Measurements from ENCODE around the gene MTG1. TPM values are rescaled to one million over a fixed set of nuclear protein-coding genes. Genes with fewer than 3 reads are reported as not detected.

Gene MTG1
- total and polyA plus RNA-seq, 2 experiments from 2014 or later = 45.7 to 68.6 TPM

GRCh38 chr10:133355266-133355665 is 38.7 kb upstream of the MTG1 start:
- DNase-seq (ENCODE audit: low spot score) (no peak), ATAC-seq (no peak)
- 0 out of 2 replicates have a peak, but pooled peaks cover 3% of the 10 kb centered on the region for H3F3A ChIP-seq (replicated peaks; ENCODE audit: low read depth)
- no peak overlapping the region for H2AFZ ChIP-seq
- H3K27ac Mint-ChIP-seq = no peak overlapping the region
- no peaks in the 10 kb centered on the region; the same call in 1 of the 2 replicates for H4K20me1 ChIP-seq (replicated peaks; ENCODE audit: insufficient read depth)
- no peaks in the 10 kb centered on the region for H3K9me2 ChIP-seq (ENCODE audit: insufficient read depth)
- H3K27ac ChIP-seq (ENCODE audit: low read depth) = no peak overlapping the region
- H3K4me1 Mint-ChIP-seq = no peaks in the 10 kb centered on the region; the same call in 2 of the 3 replicates
- H3K4me3 Mint-ChIP-seq = no peak overlapping the region
- H3K9me3 Mint-ChIP-seq = no peaks in the 10 kb centered on the region
- H3K79me2 ChIP-seq (replicated peaks; ENCODE audit: insufficient read depth) = 0 out of 2 replicates have a peak, but pooled peaks cover 4% of the 10 kb centered on the region
- H3K36me3 Mint-ChIP-seq (ENCODE audit: low read depth) = no peaks in the 10 kb centered on the region
- peaks cover 18% of the 10 kb centered on the region for H3K27me3 Mint-ChIP-seq (ENCODE audit: insufficient read depth, low read depth, poor library complexity)
- TF ChIP-seq POLR2AphosphoS5 (IDR thresholded peaks at IDR 0.05; ENCODE audit: low read depth) (no peak), STAT1 (IDR thresholded peaks at IDR 0.05; ENCODE audit: unreplicated experiment) (no peak), REST (IDR thresholded peaks at IDR 0.05; ENCODE audit: unreplicated experiment) (no peak), ZNF331 (CRISPR knock-in tag; IDR thresholded peaks at IDR 0.05; ENCODE audit: low read depth) (no peak)
- no peaks in the 10 kb centered on the region for H3K4me1 ChIP-seq (ENCODE audit: insufficient read depth)
- H3K4me2 ChIP-seq = no peak overlapping the region
- no peaks in the 10 kb centered on the region for H3K36me3 ChIP-seq (ENCODE audit: insufficient read depth)
- peaks cover 6% of the 10 kb centered on the region; the same call in 1 of the 2 replicates for H3K27me3 ChIP-seq (ENCODE audit: insufficient read depth)
- no peak overlapping the region for H3K4me3 ChIP-seq

GRCh38 chr10:133355991-133356390 is 38.0 kb upstream of the MTG1 start:
- Histone ChIP-seq H3K27me3 (ENCODE audit: insufficient read depth) (peaks cover 6% of the 10 kb centered on the region; the same call in 1 of the 2 replicates), H3K36me3 (ENCODE audit: insufficient read depth) (no peaks in the 10 kb centered on the region), H3K4me2 (no peak overlapping the region), H3K79me2 (replicated peaks; ENCODE audit: insufficient read depth) (0 out of 2 replicates have a peak, but pooled peaks cover 4% of the 10 kb centered on the region), H3K4me1 (ENCODE audit: insufficient read depth) (no peaks in the 10 kb centered on the region), H3K27ac (ENCODE audit: low read depth) (no peak overlapping the region), H2AFZ (no peak overlapping the region), H3F3A (replicated peaks; ENCODE audit: low read depth) (0 out of 2 replicates have a peak, but pooled peaks cover 3% of the 10 kb centered on the region), H4K20me1 (replicated peaks; ENCODE audit: insufficient read depth) (no peaks in the 10 kb centered on the region; the same call in 1 of the 2 replicates), H3K9me2 (ENCODE audit: insufficient read depth) (no peaks in the 10 kb centered on the region), H3K4me3 (no peak overlapping the region)
- Mint-ChIP-seq H3K27ac (no peak overlapping the region), H3K36me3 (ENCODE audit: low read depth) (no peaks in the 10 kb centered on the region), H3K9me3 (no peaks in the 10 kb centered on the region), H3K27me3 (ENCODE audit: insufficient read depth, low read depth, poor library complexity) (peaks cover 20% of the 10 kb centered on the region), H3K4me1 (no peaks in the 10 kb centered on the region; the same call in 2 of the 3 replicates), H3K4me3 (peak overlapping the region; percentile 59)
- no peak for DNase-seq (ENCODE audit: low spot score)
- no peak for TF ChIP-seq POLR2AphosphoS5 (IDR thresholded peaks at IDR 0.05; ENCODE audit: low read depth)
- TF ChIP-seq REST (IDR thresholded peaks at IDR 0.05; ENCODE audit: unreplicated experiment) = no peak
- no peak for ATAC-seq
